ENCODE measurements around the gene SELENOW.

GRCh38 chr19:47813995-47814328 is 35.5 kb downstream of the SELENOW start:
- TF ChIP-seq CTCF (IDR thresholded peaks at IDR 0.05) (no peak), POLR2A (IDR thresholded peaks at IDR 0.05) (no peak)
